Ishikawa (cell line): ENCODE measurements around the gene DSCAML1.

ENCODE experiments used
- CEBPB ChIP-seq: IDR thresholded peaks from 2 replicates; pipeline ENCODE4 v1.6.1; 2012
- EGR1 ChIP-seq: IDR thresholded peaks from 2 replicates; pipeline ENCODE4 v1.6.1; 2012
- EP300 ChIP-seq: IDR thresholded peaks from 2 replicates; pipeline ENCODE4 v1.6.1; 2012; ENCODE audit warnings: borderline replicate concordance
- USF1 ChIP-seq: IDR thresholded peaks from 2 replicates; pipeline ENCODE4 v1.6.1; 2012
- YY1 ChIP-seq: IDR thresholded peaks from 2 replicates; pipeline ENCODE4 v1.6.1; 2012; ENCODE audit warnings: low read depth

GRCh38 chr11:117670924-117671323 is 126.1 kb downstream of the DSCAML1 start:
- TF ChIP-seq YY1 (no peak), EGR1 (no peak), USF1 (no peak), EP300 (no peak), CEBPB (no peak)
